Thymus (tissue), 11 donors: Measurements from ENCODE around the gene AP2M1. TPM values are rescaled to one million over a fixed set of nuclear protein-coding genes. Genes with fewer than 3 reads are reported as not detected.

ENCODE experiments used
- DNase-seq, 9 donors: peaks; one replicate each; pipeline ENCODE4 v3.0.0-alpha.2; 2013; ENCODE audit warnings: low spot score in 9 of 9, low read depth in 6 of 9, missing footprints in 1 of 9
- H3K27ac ChIP-seq, 2 donors: one replicate each; pipeline ENCODE4 v1.5.1; 2013; ENCODE audit warnings: control low read depth in 1 of 2, low read depth in 1 of 2, low read length in 1 of 2, mild to moderate bottlenecking in 1 of 2, moderate library complexity in 1 of 2
- H3K27me3 ChIP-seq, 2 donors: one replicate each; pipeline ENCODE4 v1.5.1; 2013; ENCODE audit warnings: low read length in 1 of 2; ENCODE audit not compliant: control insufficient read depth in 2 of 2, insufficient read depth in 1 of 2
- H3K36me3 ChIP-seq, 2 donors: one replicate each; pipeline ENCODE4 v1.5.1; 2013; ENCODE audit warnings: low read length in 1 of 2, mild to moderate bottlenecking in 1 of 2, moderate library complexity in 1 of 2; ENCODE audit not compliant: control insufficient read depth in 2 of 2, insufficient read depth in 2 of 2
- H3K4me1 ChIP-seq, 2 donors: one replicate each; pipeline ENCODE4 v1.5.1; 2013; ENCODE audit warnings: low read length in 2 of 2; ENCODE audit not compliant: control insufficient read depth in 2 of 2, insufficient read depth in 2 of 2
- H3K4me3 ChIP-seq, 2 donors: one replicate each; pipeline ENCODE4 v1.5.1; 2013; ENCODE audit warnings: low read length in 2 of 2, control low read depth in 1 of 2, mild to moderate bottlenecking in 1 of 2
- H3K9me3 ChIP-seq, 2 donors: one replicate each; pipeline ENCODE4 v1.5.1; 2013; ENCODE audit warnings: low read length in 1 of 2, mild to moderate bottlenecking in 1 of 2; ENCODE audit not compliant: control insufficient read depth in 2 of 2, insufficient read depth in 1 of 2
- WGBS: extraction: QIAGEN DNeasy Blood & Tissue Kit; methylation state at CpG from one replicate; pipeline ENCODE4 v1.1.7; 2013; 5-methylcytosine and 5-hydroxymethylcytosine counted together
- polyA plus RNA-seq: library from polyadenylated mRNA; stranded (reverse); fragments of 200-250 nt; gene quantifications from one replicate; pipeline ENCODE4 v1.2.3, GENCODE V29; 2013
- total RNA-seq: library from RNA; stranded (reverse); fragments of 120-200 nt; gene quantifications from one replicate; pipeline ENCODE4 v1.2.4, GENCODE V29; 2013
- donor health status: healthy.

AP2M1 gene
- total and polyA plus RNA-seq, 2 donors = 138 to 165 TPM

DNA sequence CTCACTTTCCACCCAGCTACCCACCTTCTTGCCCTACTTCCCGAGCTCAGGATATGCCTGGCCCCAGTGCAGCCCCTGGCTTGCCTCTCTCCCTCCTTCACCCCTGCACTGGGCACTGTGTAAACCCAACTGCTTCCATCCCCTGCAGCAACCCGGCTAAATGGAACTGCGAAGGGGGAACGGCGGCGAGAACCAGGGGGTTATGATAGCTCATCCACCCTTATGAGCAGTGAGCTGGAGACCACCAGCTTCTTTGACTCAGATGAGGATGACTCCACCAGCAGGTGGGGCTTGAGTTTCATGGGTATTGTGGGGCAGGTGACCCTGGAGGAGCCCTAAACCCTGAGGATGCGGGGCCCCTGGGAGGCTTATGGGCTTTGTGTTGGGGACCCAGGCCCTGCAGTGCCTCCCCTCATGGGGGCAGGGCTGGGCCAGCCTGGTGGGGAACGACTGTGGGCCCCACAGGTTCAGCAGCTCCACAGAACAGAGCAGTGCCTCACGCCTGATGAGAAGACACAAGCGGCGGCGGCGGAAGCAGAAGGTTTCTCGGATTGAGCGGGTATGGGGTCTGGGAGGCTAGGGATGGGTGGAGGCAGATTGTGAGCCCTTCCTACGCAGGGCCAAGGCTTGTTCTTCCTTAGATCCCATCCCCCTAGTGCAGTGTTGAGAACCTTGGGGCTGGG, 9.9 kb upstream of the AP2M1 start:
- Histone ChIP-seq H3K36me3 (peaks cover 22 to 48% of the 10 kb centered on the region in 2 donors), H3K4me3 (no peak overlapping the region), H3K27me3 (no peaks in the 10 kb centered on the region), H3K9me3 (no peaks in the 10 kb centered on the region), H3K4me1 (no peaks in the 10 kb centered on the region), H3K27ac (no peak overlapping the region)
- WGBS = 98% methylated on average over 16 of the region's 16 CpGs
- no peak for DNase-seq

DNA sequence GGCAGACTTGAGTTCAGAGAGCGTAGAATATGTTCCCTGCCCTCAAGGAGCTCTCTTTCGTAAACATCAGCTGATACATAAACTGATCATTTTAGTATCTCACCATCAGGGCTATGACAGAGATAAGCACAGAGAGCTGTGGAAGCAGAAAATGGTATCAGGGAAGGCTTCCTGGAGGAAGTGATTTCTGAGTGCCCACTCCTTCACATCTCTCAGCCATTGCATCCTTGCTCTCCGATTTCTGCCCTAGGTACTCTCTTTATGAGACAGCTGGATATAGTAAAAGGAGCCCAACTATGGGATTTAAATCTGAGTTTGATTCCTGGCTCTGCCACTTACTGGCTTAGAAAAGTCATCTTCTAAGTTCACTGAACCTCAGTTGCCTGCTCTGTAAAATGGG, 9.1 kb upstream of the AP2M1 start:
- no peak for DNase-seq
- Histone ChIP-seq H3K9me3 (no peaks in the 10 kb centered on the region), H3K27ac (no peak overlapping the region), H3K4me3 (no peak overlapping the region), H3K36me3 (peaks cover 22 to 56% of the 10 kb centered on the region in 2 donors), H3K27me3 (no peaks in the 10 kb centered on the region), H3K4me1 (no peaks in the 10 kb centered on the region)
- 97% methylated on average over 3 of the region's 3 CpGs for WGBS

DNA sequence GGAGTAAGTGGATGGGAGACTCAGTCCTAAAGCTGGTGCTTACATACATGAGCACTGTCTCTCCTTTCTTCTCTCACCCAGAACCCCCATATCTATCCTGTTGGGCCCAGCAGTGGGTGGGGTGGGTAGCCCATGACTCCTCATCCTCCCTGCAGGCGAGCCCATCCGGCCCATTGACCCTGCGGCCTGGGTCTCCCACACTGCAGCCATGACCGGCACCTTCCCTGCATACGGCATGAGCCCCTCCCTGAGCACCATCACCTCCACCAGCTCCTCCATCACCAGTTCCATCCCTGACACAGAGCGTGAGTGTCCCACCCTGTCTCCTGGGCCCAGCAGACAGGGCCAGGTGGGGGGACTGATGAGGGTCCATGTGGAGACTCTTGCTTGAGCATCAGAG, 8.0 kb upstream of the AP2M1 start:
- DNase-seq = no peak
- Histone ChIP-seq H3K4me1 (no peaks in the 10 kb centered on the region), H3K9me3 (no peaks in the 10 kb centered on the region), H3K27me3 (no peaks in the 10 kb centered on the region), H3K4me3 (no peak overlapping the region), H3K36me3 (peaks cover 22 to 67% of the 10 kb centered on the region in 2 donors), H3K27ac (no peak overlapping the region)
- WGBS = over 99% methylated on average over 6 of the region's 6 CpGs

DNA sequence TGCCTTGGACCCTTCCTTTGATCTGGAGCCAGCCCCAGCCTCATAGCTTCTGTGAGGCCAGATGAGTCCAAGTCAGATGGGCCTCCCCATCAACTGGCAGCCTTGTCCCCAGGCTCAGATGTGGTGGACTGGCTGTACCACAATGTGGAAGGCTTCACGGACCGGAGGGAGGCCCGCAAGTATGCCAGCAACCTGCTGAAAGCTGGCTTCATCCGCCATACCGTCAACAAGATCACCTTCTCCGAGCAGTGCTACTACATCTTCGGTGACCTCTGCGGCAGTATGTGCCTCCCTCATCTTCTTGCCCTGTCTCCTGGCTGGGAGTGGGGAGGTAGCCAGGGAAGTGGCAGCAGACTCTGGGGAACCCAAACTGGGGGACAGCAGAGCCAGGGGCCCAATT, 6.9 kb upstream of the AP2M1 start:
- DNase-seq = no peak
- Histone ChIP-seq H3K27ac (no peak overlapping the region), H3K4me1 (no peaks in the 10 kb centered on the region), H3K27me3 (no peaks in the 10 kb centered on the region), H3K4me3 (no peak overlapping the region), H3K9me3 (no peaks in the 10 kb centered on the region), H3K36me3 (peaks cover 25 to 71% of the 10 kb centered on the region in 2 donors)
- 97% methylated on average over 8 of the region's 8 CpGs for WGBS

DNA sequence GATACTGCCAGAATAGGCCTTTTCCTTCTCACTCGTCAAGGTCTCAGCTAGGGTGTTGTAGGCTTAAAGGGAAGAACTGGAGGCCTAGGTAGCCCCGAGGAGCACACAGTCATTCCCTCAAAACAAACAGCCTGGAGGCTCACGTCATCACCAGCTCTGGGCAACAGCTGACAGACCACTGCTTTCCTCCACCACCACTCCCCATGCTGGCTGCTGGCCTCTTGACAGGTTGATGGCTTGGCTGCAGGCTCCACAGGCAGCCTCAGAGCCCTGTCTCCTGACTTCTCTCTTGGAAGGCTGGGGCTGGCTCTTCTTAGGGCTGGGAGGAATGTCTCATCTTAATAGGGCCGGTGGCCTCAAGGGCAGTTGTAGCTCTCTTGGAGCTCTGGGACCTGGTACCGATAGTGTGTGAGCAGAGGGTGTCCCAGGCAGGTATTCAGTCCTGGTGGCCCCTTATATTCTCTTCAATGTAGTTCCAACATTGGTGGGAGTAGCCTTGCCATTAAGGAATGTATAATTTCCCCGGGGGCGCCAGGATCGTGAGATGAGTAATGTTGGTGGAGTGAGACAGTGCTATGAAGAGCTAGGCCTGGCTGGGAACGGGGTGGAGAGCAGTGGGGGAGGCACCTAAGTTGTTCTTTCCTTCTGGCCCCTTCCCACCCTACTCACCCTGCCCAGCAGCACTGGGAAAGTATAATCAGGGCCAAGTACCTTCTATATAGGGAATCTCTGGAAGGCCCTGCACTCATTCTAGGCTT, 6.1 kb upstream of the AP2M1 start:
- H3K27me3 ChIP-seq = no peaks in the 10 kb centered on the region
- H3K27ac ChIP-seq = no peak overlapping the region
- peaks cover 25 to 69% of the 10 kb centered on the region in 2 donors for H3K36me3 ChIP-seq
- H3K4me1 ChIP-seq = no peaks in the 10 kb centered on the region
- H3K9me3 ChIP-seq = no peaks in the 10 kb centered on the region
- no peak overlapping the region for H3K4me3 ChIP-seq
- DNase-seq = no peak
- 95% methylated on average over 9 of the region's 9 CpGs for WGBS

DNA sequence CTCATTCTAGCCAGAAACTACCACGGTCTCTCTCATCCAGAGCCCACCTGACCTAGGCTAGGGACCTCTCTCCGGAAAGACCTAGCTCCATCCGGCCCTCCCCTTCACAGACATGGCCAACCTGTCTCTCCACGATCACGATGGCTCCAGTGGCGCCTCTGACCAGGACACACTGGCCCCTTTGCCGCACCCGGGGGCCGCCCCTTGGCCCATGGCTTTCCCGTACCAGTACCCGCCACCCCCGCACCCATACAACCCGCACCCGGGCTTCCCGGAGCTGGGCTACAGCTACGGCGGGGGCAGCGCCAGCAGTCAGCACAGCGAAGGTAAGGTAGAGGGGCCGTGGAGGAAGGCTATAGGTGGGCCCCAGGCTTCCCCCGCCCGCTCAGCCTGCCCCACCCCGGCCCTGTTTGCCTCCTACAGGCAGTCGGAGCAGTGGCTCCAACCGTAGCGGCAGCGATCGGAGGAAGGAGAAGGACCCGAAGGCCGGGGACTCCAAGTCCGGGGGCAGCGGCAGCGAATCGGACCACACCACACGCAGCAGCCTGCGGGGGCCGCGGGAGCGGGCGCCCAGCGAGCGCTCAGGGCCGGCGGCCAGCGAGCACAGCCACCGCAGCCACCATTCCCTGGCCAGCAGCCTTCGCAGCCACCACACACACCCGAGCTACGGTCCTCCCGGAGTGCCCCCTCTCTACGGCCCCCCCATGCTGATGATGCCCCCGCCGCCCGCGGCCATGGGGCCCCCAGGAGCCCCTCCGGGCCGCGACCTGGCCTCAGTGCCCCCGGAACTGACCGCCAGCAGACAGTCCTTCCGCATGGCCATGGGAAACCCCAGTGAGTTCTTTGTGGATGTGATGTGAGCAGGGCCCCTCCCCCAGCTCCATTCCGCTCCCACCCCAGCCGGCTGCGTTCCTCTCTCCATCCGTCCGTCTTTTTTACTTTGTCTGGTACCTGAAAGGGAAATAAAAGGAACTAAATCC, 4.5 kb upstream of the AP2M1 start:
- Histone ChIP-seq H3K4me1 (peaks cover 2 to 5% of the 10 kb centered on the region in 2 donors), H3K9me3 (no peaks in the 10 kb centered on the region), H3K4me3 (no peak overlapping the region), H3K36me3 (peaks cover 24 to 56% of the 10 kb centered on the region in 2 donors), H3K27me3 (no peaks in the 10 kb centered on the region), H3K27ac (no peak overlapping the region)
- WGBS = 97% methylated on average over 66 of the region's 66 CpGs
- DNase-seq = no peak

DNA sequence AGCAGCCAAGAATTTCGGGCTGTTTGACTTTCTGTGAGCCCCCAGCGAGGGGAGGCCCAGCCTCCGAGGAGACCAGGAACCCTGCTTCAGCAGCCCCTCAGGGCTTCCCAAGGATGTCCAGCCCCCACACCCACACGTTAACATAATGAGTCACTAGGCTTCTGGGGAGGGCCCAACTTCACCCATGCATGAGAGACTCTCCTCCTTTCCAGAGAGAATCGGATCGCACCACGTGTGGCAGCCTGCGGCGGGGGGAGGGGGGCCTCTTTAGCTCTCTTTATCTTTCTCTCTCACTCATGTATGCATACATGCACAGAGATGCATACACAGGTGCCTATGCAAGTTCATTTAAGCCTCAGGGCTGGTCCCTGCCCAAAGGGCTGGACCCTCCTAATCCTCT, 3.1 kb upstream of the AP2M1 start:
- H3K4me1 ChIP-seq = peaks cover 13 to 19% of the 10 kb centered on the region in 2 donors
- H3K27ac ChIP-seq = no peak overlapping the region
- H3K27me3 ChIP-seq = no peaks in the 10 kb centered on the region
- H3K9me3 ChIP-seq = no peaks in the 10 kb centered on the region
- no peak for DNase-seq
- no peak overlapping the region for H3K4me3 ChIP-seq
- H3K36me3 ChIP-seq = peaks cover 15 to 43% of the 10 kb centered on the region in 2 donors
- 96% methylated on average over 9 of the region's 9 CpGs for WGBS

DNA sequence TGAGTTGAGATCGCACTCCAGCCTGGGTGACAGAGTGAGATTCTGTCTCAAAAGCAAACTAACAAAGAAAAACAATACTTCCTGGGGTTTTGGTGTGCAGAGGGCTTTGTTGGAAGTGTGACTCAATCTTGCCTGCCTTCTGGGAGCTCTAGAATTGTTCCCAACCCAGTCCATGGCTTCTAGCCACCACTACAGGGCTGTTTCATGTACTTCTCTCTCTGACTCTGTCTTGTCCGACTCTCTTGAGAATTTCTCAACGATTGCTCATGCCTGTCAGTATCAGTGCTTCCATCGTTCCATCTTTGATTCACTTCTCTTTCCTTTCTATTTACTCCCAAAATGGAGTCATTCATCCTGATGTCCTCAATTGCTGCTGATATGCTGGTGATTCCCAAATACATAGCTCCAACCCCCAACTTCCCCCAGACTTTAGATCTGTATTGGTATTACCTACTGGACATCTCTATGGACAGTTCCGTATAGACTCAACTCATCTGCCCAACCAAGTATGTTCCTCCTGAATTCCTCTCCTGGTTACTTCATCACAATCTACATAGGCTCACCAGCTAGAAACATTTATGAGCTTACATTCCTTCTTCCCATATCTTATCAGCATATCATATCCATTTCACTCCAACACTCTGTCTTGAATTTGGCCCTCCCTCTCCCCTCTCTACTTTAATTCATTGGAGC, 1.8 kb upstream of the AP2M1 start:
- Histone ChIP-seq H3K4me3 (no peak overlapping the region), H3K27ac (no peak overlapping the region), H3K9me3 (no peaks in the 10 kb centered on the region), H3K36me3 (peaks cover 22 to 42% of the 10 kb centered on the region in 2 donors), H3K4me1 (peaks cover 16 to 28% of the 10 kb centered on the region in 2 donors), H3K27me3 (no peaks in the 10 kb centered on the region)
- WGBS = 96% methylated on average over 5 of the region's 5 CpGs
- DNase-seq = no peak
